HG03175 (cell line): Measurements from ENCODE around the gene YARS2.
A peak's percentile ranks its signal among the peaks of the same experiment; 100 is the strongest.

ENCODE experiments used
- ATAC-seq: cut with Tn5 transposase; IDR thresholded peaks from one replicate; pipeline ENCODE4 v1.9.1; 2021; ENCODE audit warnings: mild to moderate bottlenecking, moderate library complexity; ENCODE audit not compliant: unreplicated experiment

Gene YARS2

DNA sequence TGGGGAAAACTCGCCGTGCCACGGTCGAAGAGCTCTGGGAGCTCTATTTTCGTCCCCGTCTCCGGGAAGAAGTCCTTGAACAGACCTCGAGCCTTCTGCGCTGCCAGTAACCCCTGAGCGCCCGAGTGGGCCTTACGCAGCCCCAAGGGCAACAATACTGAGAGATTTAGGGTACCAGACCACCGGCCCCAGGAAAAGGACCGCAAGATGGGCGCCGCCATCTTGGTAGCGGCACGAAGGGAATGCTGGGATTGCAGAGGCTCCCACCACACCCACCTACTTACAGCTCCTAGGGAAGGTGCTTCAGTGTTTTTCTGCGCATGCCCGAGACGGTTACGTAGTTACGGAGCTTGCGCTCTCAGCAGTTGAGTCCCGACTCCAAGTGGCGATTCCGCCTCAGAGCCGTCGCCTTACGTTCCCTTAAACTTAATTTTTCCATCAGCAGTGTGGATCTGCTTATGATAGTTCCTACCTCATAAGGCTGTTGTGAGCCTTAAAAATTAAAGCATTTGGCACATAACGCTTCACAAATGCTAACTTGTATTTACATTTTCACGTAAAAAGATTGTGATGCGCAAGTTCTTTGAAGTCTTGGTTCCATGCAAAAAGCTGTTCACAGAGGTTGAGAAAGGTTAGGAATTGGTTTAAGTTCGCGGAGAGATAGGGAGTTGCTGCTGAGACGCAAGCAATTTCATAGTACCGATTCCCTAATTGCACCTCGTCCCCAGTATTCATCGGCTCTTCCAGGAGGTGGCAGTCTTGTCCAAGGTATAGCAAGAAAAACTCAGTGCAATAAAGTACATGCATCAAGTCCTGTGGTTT is at the start of gene YARS2:
Gene YARS2 (minus strand): TSS at position 244 of the 822 bp plus-strand sequence. CDS start 23 bp downstream, at position 221.
- peak; percentile 81 for ATAC-seq

DNA sequence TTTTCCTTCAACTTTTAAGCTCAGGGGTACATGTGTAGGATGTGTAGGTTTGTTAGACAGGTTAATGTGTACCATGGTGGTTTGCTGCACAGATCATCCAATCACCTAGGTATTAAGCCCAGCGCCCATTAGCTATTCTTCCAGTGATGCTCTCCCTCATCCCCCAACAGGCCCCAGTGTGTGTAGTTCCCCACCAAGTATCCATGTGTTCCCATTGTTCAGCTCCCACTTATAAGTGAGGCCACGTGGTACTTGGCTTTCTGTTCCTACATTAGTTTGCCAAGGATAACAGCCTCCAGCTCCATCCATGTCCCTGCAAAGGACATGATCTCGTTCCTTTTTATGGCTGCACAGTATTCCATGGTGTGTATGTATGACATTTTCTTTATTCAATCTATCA is 48.6 kb upstream of the YARS2 start:
- ATAC-seq = no peak

DNA sequence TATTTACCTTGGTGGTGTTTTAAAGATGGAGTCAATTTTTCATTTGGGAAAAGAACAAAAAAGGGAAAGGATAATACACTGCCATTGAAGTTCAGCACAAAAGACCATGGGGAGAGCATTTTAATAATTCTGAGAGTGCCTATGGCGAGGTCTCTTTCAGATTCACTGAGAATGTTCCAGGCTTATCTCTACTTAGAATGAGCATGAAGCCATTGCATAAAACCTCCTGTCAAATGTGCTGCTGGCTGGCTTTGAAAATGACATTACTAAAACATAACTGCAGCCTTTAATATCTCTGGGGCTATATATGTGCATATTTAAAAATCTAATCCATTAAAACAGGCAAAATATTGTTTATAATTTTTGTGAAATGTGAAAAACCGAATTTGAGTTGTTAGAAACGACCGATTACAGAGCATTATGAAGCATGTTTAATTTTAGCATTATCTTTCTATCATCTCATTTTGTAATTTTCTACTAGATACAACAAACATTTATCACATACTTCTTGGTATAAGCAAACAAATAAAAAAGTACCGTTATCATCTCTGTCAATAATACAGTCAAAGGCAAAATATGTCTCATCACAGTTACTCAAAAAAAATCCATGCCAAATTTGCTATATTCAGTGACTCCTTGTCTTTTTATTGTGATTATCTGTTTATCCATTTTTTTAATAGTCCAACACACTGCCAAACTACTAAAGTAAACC is 45.7 kb upstream of the YARS2 start:
- ATAC-seq = no peak

DNA sequence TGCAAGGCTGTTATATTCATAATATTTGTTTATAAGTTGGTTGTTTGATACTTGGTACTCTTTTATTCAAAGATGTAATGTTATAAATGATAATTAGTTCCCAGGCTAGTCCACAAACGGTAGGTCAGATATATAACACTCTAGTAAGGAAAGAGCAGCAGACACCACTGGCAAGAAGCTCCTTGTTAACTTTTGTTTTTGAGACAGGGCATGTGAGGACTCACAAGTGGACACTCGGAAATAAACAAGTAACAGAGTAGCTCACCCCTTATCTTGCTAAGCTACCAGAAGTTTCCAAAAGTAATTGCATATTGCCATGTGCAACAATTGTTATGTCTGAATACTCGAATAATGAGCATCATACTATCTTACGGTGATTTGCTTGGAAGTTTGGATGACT is 38.6 kb upstream of the YARS2 start:
- no peak for ATAC-seq

DNA sequence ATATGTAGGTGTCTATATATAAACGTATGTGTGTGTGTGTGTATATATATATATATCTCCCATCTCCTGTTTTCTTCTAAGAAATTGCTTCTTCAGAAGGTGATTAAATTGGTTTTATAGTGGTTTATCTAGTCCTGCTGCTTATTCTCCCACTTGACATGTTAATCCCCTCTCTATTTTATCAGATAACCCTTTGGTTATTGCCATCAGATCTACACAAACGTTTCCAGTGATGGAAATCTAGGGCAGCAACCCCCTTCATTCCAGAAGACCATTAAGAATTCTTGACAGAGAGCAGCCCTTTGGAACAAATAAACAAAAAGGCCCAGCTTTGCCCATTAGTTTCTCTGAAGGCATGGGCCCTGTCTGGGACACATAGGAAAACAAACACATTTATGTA is 34.2 kb upstream of the YARS2 start:
- no peak for ATAC-seq

DNA sequence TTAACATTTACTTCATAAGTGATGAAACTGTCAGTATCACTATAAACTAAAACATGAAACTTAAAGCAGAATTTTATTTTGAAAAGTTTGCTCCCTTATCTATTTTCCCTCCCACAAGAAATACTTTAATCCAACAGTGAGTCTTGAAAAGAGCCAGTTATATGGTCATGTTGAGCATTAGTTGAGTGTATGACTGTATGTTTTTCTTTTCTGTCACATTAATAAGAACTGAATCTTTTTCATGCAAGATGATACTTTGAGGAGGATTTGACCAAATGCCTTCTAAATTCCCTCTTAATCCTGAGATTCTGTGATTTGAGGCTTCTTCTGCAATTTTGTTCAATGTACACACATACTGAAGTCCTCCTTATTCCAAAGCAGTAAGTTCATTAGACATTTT is 33.7 kb upstream of the YARS2 start:
- no peak for ATAC-seq

DNA sequence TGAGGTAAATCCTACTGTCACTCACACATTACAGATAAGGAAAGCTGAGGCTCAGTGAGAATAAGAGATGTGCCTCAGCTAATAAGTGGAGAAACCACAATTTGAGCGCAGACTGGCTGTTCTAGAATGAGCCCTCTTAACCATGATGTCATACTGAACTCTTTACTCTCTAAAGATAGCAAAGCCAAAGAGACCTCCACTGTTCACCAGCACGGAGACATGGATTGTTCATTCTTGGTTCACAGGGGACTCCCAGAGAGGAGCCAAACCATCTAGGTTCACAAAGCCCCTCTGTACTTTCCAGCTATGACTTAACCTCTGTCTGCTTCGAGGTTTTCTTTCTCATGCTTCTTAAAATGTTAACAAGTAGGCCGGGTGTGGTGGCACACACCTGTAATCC is 32.7 kb upstream of the YARS2 start:
- no peak for ATAC-seq

DNA sequence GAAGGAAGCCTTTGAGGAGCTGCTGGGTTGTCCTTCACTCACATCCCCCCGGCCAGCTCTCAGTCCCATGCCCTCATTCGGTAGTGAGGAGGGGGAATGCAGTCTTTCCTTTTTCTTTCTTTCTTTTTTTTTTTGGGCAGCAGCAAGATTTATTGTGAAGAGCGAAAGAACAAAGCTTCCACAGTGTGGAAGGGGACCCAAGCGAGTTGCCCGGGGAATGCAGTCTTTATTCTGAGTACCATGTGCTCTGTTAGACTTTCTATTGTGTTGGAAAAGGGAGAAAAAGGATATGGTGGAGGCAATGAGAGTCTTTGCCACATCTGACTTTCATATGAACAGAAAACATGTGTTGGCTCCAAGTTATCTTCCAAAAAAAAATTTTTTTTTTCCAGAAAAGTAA is 29.9 kb upstream of the YARS2 start:
- ATAC-seq = no peak

DNA sequence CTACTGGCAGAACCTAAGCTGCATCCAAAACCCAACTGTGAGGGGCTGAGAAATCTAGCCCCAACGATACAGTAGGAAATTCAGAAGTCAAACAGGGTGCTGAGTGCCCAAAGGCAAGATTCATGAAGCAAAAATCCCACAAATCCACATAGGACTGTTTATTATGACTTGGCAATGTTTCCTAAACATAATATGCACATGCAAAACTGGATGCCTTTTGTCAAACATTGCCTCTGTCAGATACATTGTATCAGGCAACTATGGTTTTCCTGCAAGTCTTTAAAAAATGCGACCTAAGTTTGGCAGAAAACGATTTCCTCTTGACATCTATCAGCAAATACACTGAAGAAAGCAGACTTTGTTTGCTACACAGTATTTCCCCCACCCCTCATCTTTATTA is 27.3 kb upstream of the YARS2 start:
- ATAC-seq = no peak

DNA sequence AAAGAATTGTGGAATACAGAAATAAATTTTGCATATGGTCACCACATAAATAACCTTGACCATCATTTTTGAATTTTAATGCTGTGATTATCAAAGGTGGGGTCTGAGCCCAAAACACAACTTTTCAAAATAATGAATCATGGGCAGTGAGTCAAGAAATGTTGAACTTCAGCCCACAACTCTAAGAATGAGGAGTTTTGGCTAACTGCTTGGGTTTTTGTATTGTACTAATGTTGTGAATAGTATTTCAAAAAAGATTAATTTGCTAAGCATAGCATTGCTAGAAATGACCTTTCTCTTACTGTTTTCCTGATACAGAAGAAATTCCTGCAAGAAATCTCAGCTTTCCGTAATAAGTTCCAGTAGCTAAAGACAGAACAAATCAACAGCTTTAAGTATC is 24.4 kb upstream of the YARS2 start:
- no peak for ATAC-seq

DNA sequence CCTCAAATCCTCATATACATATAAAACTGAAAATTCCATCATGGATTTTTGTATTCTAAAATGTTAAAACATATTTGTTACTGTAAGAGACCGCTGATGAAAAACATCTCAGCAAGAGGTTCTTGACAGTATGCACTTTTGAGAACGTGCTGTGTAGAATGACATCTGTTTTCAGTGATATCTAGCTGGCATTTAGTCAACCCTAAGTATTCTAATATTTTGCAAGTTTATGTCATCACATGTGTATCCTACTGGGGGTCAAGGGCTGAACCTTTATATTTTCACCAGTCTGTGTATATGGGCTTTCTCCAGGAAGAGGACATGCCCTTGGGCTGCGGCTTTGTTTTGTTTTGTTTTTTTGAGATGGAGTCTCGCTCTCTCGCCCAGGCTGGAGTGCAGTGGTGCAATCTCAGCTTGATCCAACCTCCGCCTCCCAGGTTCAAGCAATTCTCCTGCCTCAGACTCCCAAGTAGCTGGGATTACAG is 22.0 kb upstream of the YARS2 start:
- no peak for ATAC-seq

DNA sequence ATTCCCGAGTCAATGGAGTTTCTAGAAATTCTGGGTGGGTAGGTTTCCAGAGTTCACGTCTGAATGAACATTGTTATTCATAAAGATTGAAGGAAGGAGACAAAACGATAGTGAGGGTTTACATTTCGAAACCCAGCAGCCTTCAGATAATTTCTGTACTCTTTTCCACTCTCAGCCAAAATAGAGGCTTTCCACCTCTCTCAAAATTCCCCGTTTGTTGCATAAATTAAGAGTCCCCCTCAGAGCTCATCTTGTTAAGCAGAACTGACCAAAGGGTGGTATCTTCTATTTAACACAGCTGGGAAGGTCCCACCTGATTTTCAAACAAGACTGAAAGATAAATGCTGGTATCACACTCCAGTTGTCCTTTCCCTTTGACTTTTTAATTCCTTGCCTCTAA is 21.5 kb upstream of the YARS2 start:
- ATAC-seq = no peak

DNA sequence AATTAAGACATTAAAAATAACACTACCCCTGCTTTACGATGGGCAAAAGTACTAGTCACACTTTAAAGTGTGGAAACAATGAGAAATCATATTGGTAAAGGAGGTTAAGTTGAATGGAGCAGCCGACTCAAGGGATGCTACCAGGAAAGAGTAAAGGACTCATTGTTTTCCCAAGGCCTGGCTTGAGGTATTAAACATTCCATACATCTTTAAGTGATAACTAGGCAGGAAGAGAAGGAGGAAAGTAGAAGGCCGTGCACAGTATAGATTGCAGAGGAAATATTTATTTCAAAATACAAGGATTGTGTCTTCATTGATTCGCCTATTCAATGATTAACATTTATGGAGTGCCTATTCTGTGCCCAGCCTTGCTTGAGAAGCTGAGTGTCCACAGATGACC is 20.6 kb upstream of the YARS2 start:
- no peak for ATAC-seq

DNA sequence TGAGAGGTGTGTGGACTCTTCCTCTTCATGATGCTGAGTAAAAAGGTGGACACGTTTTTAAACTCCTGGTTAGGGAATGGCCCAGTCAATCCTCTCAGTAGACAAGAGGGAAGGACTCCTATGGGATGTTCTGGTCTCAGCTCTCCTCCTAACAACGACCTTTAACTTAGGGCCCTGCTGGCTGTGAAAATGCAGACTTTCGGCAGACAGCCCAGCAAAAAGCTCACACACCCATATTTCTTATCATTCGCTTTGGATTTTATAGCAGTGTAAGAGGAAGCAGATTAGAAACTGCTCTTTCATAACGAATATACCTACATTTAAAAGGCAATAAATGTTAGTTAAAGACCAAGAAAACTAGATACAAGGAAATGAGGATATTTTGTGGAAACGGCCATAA is 18.0 kb upstream of the YARS2 start:
- ATAC-seq = no peak

DNA sequence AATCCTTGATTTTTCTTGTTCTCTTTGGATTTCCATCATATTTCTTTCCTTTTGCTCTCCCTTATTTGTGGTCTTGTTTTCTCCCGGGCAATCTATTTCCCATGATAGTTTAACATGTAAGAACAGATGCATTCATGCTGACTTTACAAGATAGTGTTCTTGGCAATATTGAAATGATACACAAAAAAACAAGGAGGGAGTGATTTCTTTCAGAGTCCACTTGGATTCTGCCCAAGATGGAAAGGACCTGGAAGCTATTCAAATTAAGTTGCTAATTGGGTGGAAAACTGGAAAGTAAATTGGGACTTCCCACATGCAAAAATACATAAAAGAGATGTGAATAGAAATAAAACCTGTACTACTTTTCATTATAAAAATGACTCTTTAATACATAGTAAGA is 14.4 kb upstream of the YARS2 start:
- no peak for ATAC-seq

DNA sequence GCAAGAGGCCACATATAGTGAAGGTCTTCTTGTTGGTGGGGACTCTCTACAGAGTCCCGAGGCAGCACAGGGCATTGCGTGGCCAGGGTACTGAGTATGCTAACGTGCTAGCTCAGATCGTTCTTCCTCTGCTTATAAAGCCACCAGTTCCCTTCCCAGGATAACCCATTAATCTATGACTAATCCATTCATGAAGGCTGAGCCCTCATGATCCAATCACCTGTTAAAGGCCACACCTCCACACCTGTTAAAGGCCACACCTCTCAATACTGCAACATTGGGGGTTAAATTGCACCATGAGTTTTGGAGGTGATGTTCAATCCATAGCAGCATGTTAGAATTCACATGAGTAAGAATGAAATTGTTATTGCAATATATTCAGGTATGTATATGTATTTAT is 12.8 kb upstream of the YARS2 start:
- ATAC-seq = no peak

DNA sequence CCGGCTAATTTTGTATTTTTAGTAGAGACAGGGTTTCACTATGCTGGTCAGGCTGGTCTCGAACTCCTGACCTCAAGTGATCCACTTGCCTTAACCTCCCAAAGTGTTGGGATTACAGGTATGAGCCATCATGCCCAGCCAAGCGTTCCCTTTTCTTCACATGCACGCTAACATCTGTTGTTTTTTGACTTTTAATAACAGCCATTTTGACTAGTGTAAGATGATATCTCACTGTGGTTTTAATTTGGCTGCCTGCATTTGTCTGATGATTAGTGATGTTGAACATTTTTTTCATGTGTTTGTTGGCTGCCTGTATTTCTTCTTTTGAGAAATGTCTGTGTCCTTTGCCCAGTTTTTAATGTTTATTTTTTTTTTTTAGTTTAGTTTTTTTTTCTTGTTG is 10.2 kb upstream of the YARS2 start:
- no peak for ATAC-seq

DNA sequence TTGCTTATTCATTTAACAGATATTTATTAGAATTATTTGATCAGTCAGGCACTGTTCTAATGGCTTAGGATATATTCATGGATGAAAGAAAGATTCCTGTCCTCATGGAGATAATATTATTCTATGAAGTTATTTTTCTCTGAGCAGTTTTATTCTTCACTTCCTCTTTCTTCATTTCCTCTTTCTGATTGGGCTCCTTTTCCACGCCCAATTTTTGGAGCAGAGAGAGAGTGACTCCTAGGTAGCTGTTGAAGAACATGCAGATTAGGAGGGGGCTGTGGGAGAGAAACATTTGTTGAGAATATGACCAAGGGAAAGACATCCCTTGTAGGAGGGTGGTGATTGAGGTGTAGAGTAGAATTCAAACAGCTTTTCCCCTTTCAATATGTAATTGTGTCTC is 6.0 kb upstream of the YARS2 start:
- peak; percentile 66 for ATAC-seq

DNA sequence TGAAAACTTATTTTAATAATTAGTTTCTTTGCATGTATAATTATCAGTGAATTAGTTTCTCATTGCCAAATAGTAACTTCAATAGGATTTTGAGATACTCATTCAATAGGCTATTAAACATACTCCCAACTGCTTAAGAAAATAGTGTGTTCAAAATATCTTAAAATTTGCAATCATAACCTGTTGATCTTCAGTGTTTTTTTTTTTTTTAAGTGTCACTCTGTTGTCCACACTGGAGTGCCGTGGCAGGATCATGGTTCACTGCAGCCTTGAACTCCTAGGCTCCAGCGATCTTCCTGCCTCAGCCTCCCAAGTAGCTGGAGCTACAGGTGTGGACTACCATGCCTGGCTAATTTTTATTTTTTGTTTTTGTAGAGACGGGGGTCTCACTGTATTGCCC is 1.5 kb upstream of the YARS2 start:
- no peak for ATAC-seq

DNA sequence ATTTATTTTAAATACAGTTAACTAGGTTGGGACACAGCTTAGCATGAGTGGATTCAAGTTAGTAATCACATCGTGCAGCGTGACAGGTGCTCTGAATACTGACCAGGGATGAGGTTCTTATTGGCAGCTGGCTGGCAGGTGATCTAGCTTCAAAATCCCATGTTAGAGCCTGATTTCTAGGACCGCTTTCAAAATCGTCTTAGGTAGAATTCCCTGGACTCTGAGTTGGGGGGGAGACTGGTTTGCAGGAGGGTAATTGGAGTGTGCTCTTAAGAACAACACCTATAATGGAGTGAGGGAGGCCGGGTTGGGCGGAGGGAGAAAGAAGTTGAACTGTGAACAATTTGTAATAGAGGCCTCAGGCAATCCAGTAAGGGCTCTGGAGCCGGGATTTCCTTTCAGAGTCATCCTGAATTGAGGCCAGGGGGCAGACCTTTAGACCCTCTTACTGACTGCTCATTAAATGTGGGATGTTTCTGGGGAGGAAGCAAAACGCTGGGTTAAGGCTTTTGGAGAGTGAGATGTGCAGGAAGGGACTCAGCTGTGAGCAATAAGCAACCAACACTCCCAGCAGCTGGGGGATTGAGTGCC is 874 bp upstream of the YARS2 start:
- ATAC-seq = no peak

DNA sequence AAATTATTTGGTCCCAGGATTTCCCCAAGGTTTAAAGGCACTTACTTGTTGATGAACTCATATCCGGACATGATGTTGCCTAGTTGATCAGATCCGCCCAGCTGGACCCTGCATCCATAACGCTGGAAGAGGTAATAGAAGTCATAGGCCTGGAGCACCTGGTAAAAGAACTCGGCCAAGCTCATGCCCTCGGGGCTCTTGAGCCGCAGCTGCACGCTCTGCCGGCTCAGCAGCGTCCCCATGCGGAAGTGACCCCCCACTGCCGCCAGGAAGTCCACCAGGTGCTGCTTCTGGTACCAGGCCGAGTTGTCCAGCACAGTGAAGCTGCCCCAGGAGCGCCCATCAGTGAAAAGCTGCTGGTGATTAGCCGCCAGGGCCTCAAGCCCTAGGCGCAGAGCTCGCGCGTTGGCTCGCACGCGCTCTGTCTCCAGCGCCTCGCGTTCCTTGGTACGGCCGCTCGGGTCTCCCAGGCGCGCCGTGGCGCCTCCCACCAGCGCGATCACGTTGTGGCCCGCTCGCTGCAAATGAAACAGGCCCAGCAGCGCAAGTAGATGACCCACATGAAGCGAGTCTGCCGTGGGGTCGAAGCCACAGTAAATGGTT is 545 bp downstream of the YARS2 start:
- peak; percentile 75 for ATAC-seq

DNA sequence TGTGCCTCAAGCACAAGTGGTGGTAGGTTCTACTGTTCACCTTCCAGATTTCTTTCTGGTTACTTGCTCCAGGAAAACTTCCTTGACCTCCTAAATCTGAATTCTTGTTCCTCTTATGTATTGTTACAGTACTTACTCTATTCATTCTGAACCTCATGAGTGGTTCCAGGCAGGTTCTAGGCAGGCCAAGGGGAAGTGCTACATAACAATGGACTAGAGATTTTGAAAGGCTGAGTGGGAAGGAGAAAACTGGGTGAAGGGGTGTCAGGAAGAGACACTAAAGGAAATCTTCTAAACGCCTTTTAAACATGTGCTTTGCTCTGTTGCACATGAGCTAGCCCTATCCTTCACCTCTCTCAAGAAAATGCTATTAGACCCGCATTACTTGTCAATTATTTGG is 1.6 kb downstream of the YARS2 start:
- no peak for ATAC-seq
